ENCODE data around the gene KRT14. TPM values are rescaled to one million over a fixed set of nuclear protein-coding genes. Genes with fewer than 3 reads are reported as not detected.

Gene KRT14
- total and polyA plus RNA-seq, 2 donors (not counting 3 experiments of a cell fraction or from before 2014, with no cell fraction given) = 0.12 to 0.66 TPM

DNA sequence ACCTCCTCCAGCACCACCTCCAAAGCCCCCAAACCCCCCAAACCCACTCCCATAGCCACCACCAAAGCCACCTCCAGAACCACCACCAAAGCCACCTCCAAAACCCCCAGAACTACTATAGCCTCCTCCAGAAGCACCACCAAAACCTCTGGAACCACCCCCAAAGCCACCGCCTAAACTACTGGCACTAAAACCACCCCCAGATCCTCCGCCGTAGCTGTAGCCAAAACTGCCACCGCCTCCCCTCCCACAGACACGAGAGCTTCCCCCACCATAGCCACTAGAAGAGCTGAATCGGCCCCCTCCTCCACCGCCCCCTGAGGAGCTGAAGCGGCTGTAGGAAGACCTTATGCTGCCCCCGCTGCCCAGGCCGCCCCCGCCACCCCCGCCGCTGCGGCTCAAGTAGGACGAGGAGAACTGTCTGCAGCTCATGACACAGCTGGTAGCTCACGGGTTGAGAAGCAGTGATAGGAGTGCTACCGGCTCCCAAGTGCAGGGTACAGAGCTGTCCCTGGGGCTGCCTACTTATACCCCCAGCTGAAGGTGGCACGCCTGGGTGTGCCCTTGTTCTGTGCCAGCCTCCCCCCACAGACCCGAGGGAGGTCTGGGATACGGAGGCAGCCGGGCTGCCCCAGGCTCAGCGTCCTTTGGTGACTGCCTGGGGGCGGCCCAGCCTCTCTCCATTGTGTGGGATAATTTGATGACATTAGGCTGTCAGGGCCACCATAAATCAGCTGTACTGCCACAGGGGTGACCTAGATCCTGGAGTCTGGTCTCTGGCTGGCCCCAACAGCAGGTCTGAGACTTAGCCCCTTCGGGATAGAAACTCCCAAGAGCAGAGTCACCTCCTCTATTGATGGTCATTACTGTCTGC lies 14.9 kb downstream of the KRT14 start, which contains the start of gene KRT9:
Gene KRT9, minus strand, starts transcription at position 499 of the 874 bp plus-strand sequence. Its CDS starts 67 bp downstream, at position 432.
- no peaks in the 10 kb centered on the region for H3K9me1 ChIP-seq (replicated peaks; ENCODE audit: control insufficient read depth, extremely low read depth, insufficient read depth, low read length)
- H3K4me3 ChIP-seq (replicated peaks in 1 of 3; ENCODE audit: insufficient read depth in 1 of 3, low read depth in 1 of 3, low read length in 3 of 3) = no peak within 1 kb of the TSS
- no peak within 1 kb of the TSS for H2AFZ ChIP-seq (ENCODE audit: low read depth, low read length)
- no peaks in the 10 kb centered on the region for H3K4me1 ChIP-seq (ENCODE audit: control insufficient read depth, extremely low read depth, insufficient read depth, low read length)
- H3K36me3 ChIP-seq (ENCODE audit: control insufficient read depth in 2 of 2, extremely low read depth in 1 of 2, insufficient read depth in 2 of 2, low read length in 2 of 2) = no peaks in the 10 kb centered on the region
- no peak within 1 kb of the TSS for H3K9ac ChIP-seq (replicated peaks; ENCODE audit: extremely low read depth, insufficient read depth, low read length)
- dilution Hi-C loops (cut with MboI; ENCODE audit: extremely low pct_ligation_motif_present, low sequenced_read_pairs) (no loop called here), intact Hi-C loops (cut with micrococcal nuclease) (no loop called here)
- no peak for FAIRE-seq
- no peaks in the 10 kb centered on the region for H4K20me1 ChIP-seq (replicated peaks; ENCODE audit: control insufficient read depth, extremely low read depth, insufficient read depth, low read length)
- ChIA-PET POLR2A (no interaction called here), CTCF (interaction anchor here (0.5 to 1.5 kb wide), 4 partner anchors 8 to 96 kb away, joined by 3 to 5 read pairs (median 4); no protein-coding TSS in a partner anchor)
- H3K27ac ChIP-seq (ENCODE audit: insufficient read depth, low read depth, low read length) = no peak within 1 kb of the TSS
- no TSS peak for BruUV-seq (replicated peaks)
- H3K4me2 ChIP-seq (ENCODE audit: insufficient read depth, low read length) = no peak within 1 kb of the TSS
- H3K79me2 ChIP-seq (ENCODE audit: control insufficient read depth, insufficient read depth, low read length) = no peaks in the 10 kb centered on the region
- no peak for TF ChIP-seq MYC (IDR thresholded peaks at IDR 0.05; ENCODE audit: low read depth, low read length)
- TF ChIP-seq EZH2 (IDR thresholded peaks at IDR 0.05; ENCODE audit: borderline replicate concordance, low read depth, low read length, severe bottlenecking) = no peak
- TF ChIP-seq POLR2A (IDR thresholded peaks at IDR 0.05; ENCODE audit: low read depth, low read length) = no peak
- TF ChIP-seq FOS (IDR thresholded peaks at IDR 0.05; ENCODE audit: borderline replicate concordance, insufficient read depth, low read length) = no peak
- TF ChIP-seq POLR2AphosphoS5 (IDR thresholded peaks at IDR 0.05; ENCODE audit: insufficient read depth, low read depth, low read length) = no peak
- TF ChIP-seq, protein P1, sequence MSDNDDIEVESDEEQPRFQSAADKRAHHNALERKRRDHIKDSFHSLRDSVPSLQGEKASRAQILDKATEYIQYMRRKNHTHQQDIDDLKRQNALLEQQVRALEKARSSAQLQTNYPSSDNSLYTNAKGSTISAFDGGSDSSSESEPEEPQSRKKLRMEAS (IDR thresholded peaks at IDR 0.05; ENCODE audit: insufficient read depth, insufficient read length) = no peak
- TF ChIP-seq, protein P2, sequence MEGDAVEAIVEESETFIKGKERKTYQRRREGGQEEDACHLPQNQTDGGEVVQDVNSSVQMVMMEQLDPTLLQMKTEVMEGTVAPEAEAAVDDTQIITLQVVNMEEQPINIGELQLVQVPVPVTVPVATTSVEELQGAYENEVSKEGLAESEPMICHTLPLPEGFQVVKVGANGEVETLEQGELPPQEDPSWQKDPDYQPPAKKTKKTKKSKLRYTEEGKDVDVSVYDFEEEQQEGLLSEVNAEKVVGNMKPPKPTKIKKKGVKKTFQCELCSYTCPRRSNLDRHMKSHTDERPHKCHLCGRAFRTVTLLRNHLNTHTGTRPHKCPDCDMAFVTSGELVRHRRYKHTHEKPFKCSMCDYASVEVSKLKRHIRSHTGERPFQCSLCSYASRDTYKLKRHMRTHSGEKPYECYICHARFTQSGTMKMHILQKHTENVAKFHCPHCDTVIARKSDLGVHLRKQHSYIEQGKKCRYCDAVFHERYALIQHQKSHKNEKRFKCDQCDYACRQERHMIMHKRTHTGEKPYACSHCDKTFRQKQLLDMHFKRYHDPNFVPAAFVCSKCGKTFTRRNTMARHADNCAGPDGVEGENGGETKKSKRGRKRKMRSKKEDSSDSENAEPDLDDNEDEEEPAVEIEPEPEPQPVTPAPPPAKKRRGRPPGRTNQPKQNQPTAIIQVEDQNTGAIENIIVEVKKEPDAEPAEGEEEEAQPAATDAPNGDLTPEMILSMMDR (IDR thresholded peaks at IDR 0.05; ENCODE audit: extremely low read depth in 1 of 2, insufficient read depth in 1 of 2, low read depth in 1 of 2, low read length in 2 of 2) = no peak
- no peak for TF ChIP-seq GATA2 (IDR thresholded peaks at IDR 0.05; ENCODE audit: insufficient read depth, insufficient read length, low read depth, low read length)
- no peak for TF ChIP-seq JUN (IDR thresholded peaks at IDR 0.05; ENCODE audit: borderline replicate concordance, insufficient read depth, insufficient read length, low read depth)
- DNase-seq (ENCODE audit: low read depth, low spot score) = no peak
- H3K9me3 ChIP-seq (replicated peaks; ENCODE audit: control insufficient read depth, insufficient read depth, low read length) = no peaks in the 10 kb centered on the region
- peaks cover 0 to 17% of the 10 kb centered on the region in 2 experiments for H3K27me3 ChIP-seq (ENCODE audit: control insufficient read depth in 2 of 2, insufficient read depth in 2 of 2, low read length in 2 of 2)

All from endothelial cell of umbilical vein (primary cell).